Kidney tubule cell (primary cell): ENCODE results near the gene MARF1.
"Not testable (repeated sequence)": the region's sequence is repeated elsewhere in the genome, so short reads cannot be mapped to it uniquely, and the experiment has no call there.

Source experiments
- DNase-seq: peaks from one replicate; pipeline ENCODE4 v3.0.0-alpha.2; 2018; ENCODE audit warnings: low spot score

The MARF1 gene

GRCh38 chr16:15621889-15622288 lies 21.1 kb downstream of the MARF1 start:
- no peak for DNase-seq

GRCh38 chr16:15621456-15621855 lies 21.5 kb downstream of the MARF1 start:
- no peak for DNase-seq

DNA sequence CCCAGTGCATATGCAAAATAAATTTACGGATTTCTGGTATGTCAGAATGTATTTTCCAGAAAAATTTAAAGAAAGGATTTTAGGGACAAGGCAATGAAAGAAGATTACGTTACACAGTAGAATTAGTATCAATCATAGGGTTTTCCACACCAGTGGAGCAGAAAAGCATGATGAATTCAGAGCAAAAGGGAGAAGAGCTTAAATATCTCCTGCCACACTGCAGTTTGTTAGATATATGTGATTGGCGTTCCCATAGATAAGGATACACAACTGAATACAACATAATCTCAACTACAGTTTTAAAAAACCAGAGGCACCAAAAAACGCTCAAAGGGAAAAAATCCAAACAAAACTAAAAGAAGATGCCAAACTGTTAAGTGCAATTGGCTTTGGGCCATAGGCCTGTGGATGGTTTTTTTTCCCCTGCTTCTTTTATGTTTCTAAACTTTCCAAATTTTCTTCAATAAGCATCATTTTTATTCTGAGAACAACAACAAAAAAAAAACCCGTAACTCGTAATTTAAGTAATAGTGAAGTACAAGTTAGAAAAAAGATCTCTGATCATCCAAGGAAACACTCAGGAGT lies 22.3 kb downstream of the MARF1 start:
- DNase-seq = peak; percentile 35

- DNase-seq = peak; percentile 90
Observed at GRCh38 chr16:15618392-15618791, 24.6 kb downstream of the MARF1 start.

GRCh38 chr16:15617901-15618300 lies 25.1 kb downstream of the MARF1 start:
- DNase-seq = no peak

DNA sequence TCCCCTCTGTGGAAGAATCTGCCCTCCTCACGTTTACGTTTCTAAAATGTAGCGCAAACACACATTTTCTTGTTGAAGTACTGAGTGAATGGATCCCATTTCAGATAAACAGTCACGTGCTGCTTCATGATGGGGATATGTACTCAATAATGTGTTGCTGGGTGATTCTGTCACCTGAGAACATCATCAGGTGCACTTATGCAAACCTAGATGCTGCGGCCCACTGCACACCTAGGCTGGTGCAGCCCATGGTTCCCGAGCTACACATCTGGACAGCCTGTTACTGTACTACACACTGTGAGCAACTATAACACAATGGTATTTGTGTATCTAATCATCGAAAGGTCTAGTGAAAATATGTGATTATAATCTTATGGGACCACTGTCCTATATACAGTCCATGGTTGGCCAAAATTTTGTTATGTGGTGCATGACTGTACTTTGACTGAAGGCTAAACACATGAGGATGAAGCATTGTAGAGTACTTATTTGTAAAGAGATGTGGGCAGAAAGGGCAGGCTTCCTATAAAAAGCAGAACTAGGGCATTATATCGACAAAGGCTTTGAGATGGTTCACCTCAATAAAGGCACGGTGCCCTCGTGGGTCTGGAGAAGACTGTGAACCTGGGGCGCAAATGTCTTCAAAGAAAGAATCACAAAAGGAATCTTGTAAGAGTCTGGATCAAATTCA lies 26.3 kb downstream of the MARF1 start:
- no peak for DNase-seq

DNA sequence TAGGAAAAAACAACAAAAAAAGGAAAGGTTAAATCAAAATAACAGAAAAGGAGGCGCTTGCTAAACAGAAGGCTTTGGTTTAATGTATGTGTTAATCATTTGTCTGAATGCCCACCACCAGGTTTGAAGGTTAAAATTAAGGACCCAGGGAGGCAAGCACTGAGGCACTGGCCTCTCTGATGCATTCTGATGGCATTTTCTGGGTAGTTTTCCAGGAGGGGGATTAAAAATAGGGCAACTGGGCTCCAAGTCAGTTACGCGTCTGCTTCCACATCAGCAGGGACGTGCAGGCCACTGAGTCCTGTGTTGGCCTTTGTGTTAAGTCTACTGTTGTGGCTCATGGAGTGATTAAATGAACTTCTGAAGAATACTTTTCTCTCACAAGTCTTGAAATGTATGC lies 26.9 kb downstream of the MARF1 start:
- no peak for DNase-seq

- peak; percentile 86 for DNase-seq
Observed at GRCh38 chr16:15613676-15614075, 29.3 kb downstream of the MARF1 start.

DNA sequence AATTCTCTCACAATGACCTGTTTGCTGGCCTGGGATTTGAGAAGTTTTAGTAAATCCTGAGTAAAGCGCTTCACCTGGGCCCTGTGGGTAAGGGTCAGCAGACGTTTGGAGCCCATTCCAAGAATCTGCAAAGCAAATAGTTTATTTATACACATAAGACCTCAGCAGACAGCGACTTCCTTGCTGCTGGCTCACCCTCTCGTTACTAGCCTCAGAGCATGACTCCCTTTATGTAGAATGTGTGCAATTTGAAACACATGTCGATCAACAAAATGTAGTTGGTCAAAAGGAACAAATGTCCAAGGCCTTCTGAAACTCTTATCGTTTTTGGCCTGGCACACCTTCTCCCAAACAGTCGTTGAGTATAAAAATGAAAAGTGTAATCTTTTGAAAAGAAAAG lies 31.3 kb downstream of the MARF1 start:
- no peak for DNase-seq

DNA sequence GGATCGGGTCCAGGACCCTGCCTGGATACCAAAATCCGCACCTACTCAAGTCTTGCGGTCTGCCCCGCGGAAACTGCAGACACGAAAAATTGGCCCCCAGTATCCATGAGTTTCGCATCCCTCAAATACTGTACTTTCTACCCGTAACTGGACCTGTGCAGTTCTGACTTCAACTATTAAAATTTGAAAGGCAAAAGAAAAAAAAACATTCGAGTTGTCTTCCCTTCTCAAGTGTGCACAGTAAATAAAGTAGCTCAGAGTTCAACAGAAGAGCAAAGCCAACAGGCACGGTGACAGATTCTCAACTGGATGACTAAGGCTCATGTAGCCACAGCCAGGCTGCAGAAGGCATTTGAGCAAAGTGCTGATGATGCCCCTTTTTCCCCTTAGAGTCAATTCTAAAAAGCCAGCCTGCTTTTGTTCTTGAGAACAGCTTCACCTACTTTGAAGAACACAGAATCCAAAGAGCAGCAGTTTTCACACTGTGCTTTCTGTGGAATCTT lies 32.5 kb downstream of the MARF1 start:
- no peak for DNase-seq

- DNase-seq = no peak
Observed at GRCh38 chr16:15609286-15609649, 33.7 kb downstream of the MARF1 start.

- DNase-seq = no peak
Observed at GRCh38 chr16:15608398-15609285, 34.3 kb downstream of the MARF1 start.

GRCh38 chr16:15607700-15608396 lies 35.1 kb downstream of the MARF1 start:
- peak; percentile 20 for DNase-seq

DNA sequence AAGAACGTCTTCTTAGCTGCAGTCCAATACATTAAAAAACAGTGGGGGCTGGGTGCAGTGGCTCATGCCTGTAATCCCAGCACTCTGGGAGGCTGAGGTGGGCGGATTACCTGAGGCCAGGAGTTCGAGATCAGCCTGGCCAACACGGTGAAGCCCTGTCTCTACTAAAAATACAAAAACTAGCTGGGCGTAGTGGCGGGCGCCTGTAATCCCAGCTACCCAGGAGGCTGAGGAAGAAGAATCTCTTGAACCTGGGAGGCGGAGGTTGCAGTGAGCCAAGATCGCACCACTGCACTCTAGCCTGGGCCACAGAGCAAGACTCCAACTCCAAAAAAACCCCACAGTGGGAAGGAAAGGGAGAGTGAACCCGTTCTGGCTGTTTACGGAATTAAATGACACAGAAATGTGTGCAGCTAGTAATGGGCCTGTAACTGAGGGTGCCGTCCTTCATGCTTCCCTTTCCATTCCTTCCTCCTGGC lies 35.7 kb downstream of the MARF1 start:
- not testable (repeated sequence) for DNase-seq

DNA sequence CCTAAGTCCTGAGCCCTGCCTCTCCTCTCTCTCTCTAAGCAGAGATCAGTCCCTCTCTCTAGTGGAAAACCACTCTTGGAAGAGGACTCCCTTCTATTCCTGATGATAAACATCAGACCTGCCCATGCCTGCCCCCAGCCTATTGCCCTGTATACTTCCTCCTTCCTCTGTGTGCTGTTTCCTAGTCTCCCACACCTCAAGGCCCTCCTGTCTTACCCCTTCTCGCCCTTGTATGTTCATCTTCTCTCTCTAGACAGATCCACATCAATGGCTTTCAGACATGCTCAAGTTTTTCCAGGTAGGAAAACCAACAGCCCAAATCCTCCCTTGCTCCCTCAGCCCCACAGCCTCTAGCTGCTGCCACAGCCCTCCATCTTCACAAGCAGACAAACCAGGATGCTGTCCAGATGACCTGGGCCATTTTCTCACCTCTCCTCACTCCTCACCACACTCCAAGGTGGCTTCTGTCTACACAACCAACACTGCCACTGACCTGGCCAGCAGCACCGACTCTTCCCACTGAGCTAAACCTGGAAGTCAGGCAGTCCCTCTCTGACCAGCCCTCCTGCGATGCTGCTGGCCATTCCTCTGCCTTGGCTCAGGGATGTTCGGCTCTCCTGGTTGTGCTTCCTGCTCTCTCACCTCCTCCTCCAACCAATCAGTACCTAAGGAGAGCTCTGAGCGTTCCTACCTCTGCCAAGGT lies 36.3 kb downstream of the MARF1 start:
- DNase-seq = no peak

- DNase-seq = no peak
Observed at GRCh38 chr16:15605839-15606517, 37.0 kb downstream of the MARF1 start.

DNA sequence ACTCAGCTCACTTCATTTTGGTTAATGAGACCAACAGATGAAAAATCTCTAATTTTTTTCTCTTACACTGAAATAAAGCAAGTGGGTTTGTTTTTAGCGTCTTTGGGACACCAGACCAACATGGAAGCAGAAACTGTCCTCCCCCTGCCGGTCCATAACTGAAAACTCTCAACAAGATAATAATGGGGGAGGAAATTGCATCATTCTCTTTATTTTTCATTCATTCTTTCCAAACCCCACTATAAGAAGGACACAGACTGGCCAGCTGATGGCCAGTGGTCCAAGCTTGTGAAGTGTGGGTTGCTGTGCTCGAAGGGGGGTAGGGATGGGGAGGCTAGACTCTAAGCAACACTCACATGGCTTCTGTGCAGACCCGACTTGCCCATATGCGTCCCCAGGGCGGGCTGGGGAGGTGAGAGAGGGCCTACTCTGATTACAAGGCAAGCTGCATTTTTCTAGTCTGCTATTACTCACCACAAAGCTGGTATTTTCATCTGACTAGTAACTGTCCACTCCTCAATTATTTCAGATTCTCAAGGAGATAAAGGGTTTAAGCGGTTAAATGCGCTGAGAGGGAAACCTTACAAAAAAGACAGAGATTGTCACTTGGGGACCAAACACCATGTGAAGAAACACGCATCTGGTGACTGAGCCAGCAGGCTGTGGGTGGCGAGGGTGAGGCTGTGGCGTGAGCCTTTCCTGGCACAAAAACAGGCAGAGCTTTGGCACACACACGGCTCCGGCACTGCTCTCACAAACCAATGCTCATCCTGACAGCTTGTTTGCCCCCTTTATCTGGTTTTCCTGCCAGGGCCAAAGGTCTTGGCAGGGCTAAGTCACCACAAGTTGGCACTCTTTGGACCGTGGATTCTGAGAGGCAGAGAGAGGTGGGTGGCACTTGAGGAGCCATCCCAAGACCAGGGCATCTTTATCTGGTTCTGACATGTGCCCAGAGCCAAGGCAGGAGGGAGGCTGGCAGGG lies 38.2 kb downstream of the MARF1 start:
- no peak for DNase-seq

- DNase-seq = no peak
Observed at GRCh38 chr16:15602285-15603044, 40.5 kb downstream of the MARF1 start.
